DOHH2 (cell line): ENCODE results near the gene IFNLR1.

Source experiments
- CTCF ChIP-seq: fragments of 200-600 bp; sonication (generic); IDR thresholded peaks from one replicate; pipeline ENCODE4 v1.5.1; 2014; ENCODE audit warnings: antibody characterized with exemption, mild to moderate bottlenecking, low read depth, low read length; ENCODE audit not compliant: poor library complexity, severe bottlenecking
- EZH2phosphoT487 ChIP-seq: fragments of 200-600 bp; sonication (generic); IDR thresholded peaks from 2 replicates; pipeline ENCODE4 v1.6.1; 2017; ENCODE audit warnings: borderline replicate concordance, mild to moderate bottlenecking, antibody characterized with exemption, low read length, moderate library complexity, mixed read lengths

GRCh38 chr1:24134376-24134775, 52.7 kb downstream of the IFNLR1 start:
- TF ChIP-seq CTCF, result no peak
- TF ChIP-seq EZH2phosphoT487, result no peak
